ENCODE results near the gene FAU.

GRCh38 chr11:65131895-65132237 is 9.9 kb upstream of the FAU start:
- TF ChIP-seq ADNP (CRISPR knock-in tag; IDR thresholded peaks at IDR 0.05) (no peak), CTCF (CRISPR knock-in tag; IDR thresholded peaks at IDR 0.05) (no peak), SIX4 (CRISPR knock-in tag; IDR thresholded peaks at IDR 0.05) (no peak), ZNF513 (CRISPR knock-in tag; conservative IDR thresholded peaks at IDR 0.05) (no peak), ZFP36 (IDR thresholded peaks at IDR 0.05; ENCODE audit: borderline replicate concordance, low read depth, low read length, partially characterized antibody) (no peak), SOX6 (IDR thresholded peaks at IDR 0.05) (no peak), SOX6 (CRISPR knock-in tag; IDR thresholded peaks at IDR 0.05) (no peak), BCL6 (CRISPR knock-in tag; IDR thresholded peaks at IDR 0.05) (no peak), BRCA1 (CRISPR knock-in tag; IDR thresholded peaks at IDR 0.05) (no peak), TFE3 (CRISPR knock-in tag; IDR thresholded peaks at IDR 0.05) (no peak), ETV6 (CRISPR knock-in tag; conservative IDR thresholded peaks at IDR 0.05) (no peak), TCF7L2 (IDR thresholded peaks at IDR 0.05; ENCODE audit: low read depth, low read length) (no peak)

Data from HepG2 (cell line).